Osteoblast (primary cell): ENCODE measurements around the gene RPL36. TPM values are rescaled to one million over a fixed set of nuclear protein-coding genes. Genes with fewer than 3 reads are reported as not detected.

Source experiments
- DNase-seq: peaks from one replicate; pipeline ENCODE4 v3.0.0; 2011; ENCODE audit warnings: low spot score, mixed read lengths; ENCODE audit not compliant: insufficient read length; ENCODE audit errors: missing footprints
- H2AFZ ChIP-seq: 2 replicates; pipeline ENCODE4 v1.6.0; 2011; ENCODE audit warnings: mild to moderate bottlenecking, low read length
- H3K27ac ChIP-seq: 2 replicates; pipeline ENCODE4 v1.5.1; 2011; ENCODE audit warnings: mild to moderate bottlenecking, low read depth, low read length, moderate library complexity
- H3K27me3 ChIP-seq: 2 replicates; pipeline ENCODE4 v1.6.0; 2012; ENCODE audit warnings: mild to moderate bottlenecking, control low read depth, inconsistent platforms, low read length, moderate library complexity; ENCODE audit not compliant: insufficient read depth
- H3K36me3 ChIP-seq: 2 replicates; pipeline ENCODE4 v1.5.1; 2011; ENCODE audit warnings: mild to moderate bottlenecking, low read length, control low read depth, moderate library complexity; ENCODE audit not compliant: insufficient read depth
- H3K4me1 ChIP-seq: 2 replicates; pipeline ENCODE4 v1.5.1; 2011; ENCODE audit warnings: mild to moderate bottlenecking, low read length, control low read depth, moderate library complexity; ENCODE audit not compliant: insufficient read depth
- H3K4me2 ChIP-seq: 2 replicates; pipeline ENCODE4 v1.6.0; 2011; ENCODE audit warnings: mild to moderate bottlenecking, low read length; ENCODE audit not compliant: insufficient read depth
- H3K4me3 ChIP-seq: fragments of 200-600 bp; sonication (generic); 3 replicates; pipeline ENCODE4 v1.5.1; 2012; ENCODE audit warnings: mild to moderate bottlenecking, low read length, inconsistent platforms; ENCODE audit not compliant: insufficient read depth
- H3K79me2 ChIP-seq: 2 replicates; pipeline ENCODE4 v1.6.0; 2012; ENCODE audit warnings: mild to moderate bottlenecking, low read length, control low read depth, inconsistent platforms; ENCODE audit not compliant: insufficient read depth
- H3K9me3 ChIP-seq: 2 replicates; pipeline ENCODE4 v1.5.1; 2011; ENCODE audit warnings: low read depth, low read length, control low read depth
- H4K20me1 ChIP-seq: 2 replicates; pipeline ENCODE4 v1.6.0; 2012; ENCODE audit warnings: mild to moderate bottlenecking, low read length, control low read depth; ENCODE audit not compliant: insufficient read depth
- CTCF ChIP-seq: IDR thresholded peaks from 2 replicates; pipeline ENCODE4 v1.5.1; 2011; ENCODE audit warnings: mild to moderate bottlenecking, low read depth, low read length, moderate library complexity; ENCODE audit errors: extremely low read depth
- total RNA-seq: library from RNA; depleted of rRNA; stranded (reverse); fragments of >200 nt; gene quantifications from 2 replicates; pipeline ENCODE4 v1.2.3, GENCODE V29; 2012

RPL36 gene
- total RNA-seq, 1 donor, result 228 TPM

GRCh38 chr19:5676772-5677105 is 13.4 kb upstream of the RPL36 start:
- Histone ChIP-seq H3K4me3 (no peak overlapping the region), H3K79me2 (peaks cover 12% of the 10 kb centered on the region), H3K27me3 (no peaks in the 10 kb centered on the region), H4K20me1 (no peaks in the 10 kb centered on the region), H3K4me1 (peaks cover 12% of the 10 kb centered on the region), H3K9me3 (no peaks in the 10 kb centered on the region), H3K4me2 (no peak overlapping the region), H2AFZ (no peak overlapping the region), H3K27ac (no peak overlapping the region), H3K36me3 (no peaks in the 10 kb centered on the region)
- no peak for DNase-seq
- TF ChIP-seq CTCF, result no peak

- DNase-seq, result peak; percentile 39
- no peak overlapping the region for H3K4me3 ChIP-seq
- H2AFZ ChIP-seq, result no peak overlapping the region
- peaks cover 12% of the 10 kb centered on the region for H3K79me2 ChIP-seq
- H3K27ac ChIP-seq, result no peak overlapping the region
- H3K4me1 ChIP-seq, result peaks cover 12% of the 10 kb centered on the region
- H3K4me2 ChIP-seq, result no peak overlapping the region
- no peaks in the 10 kb centered on the region for H3K9me3 ChIP-seq
- no peaks in the 10 kb centered on the region for H3K27me3 ChIP-seq
- TF ChIP-seq CTCF, result no peak
- no peaks in the 10 kb centered on the region for H3K36me3 ChIP-seq
- H4K20me1 ChIP-seq, result no peaks in the 10 kb centered on the region
These were observed 13.0 kb upstream of the RPL36 start for GRCh38 chr19:5677136-5677535.

GRCh38 chr19:5677580-5677979 is 12.5 kb upstream of the RPL36 start:
- Histone ChIP-seq H3K9me3 (no peaks in the 10 kb centered on the region), H3K36me3 (no peaks in the 10 kb centered on the region), H2AFZ (no peak overlapping the region), H3K27me3 (no peaks in the 10 kb centered on the region), H3K79me2 (peaks cover 12% of the 10 kb centered on the region), H3K4me1 (peaks cover 12% of the 10 kb centered on the region), H4K20me1 (no peaks in the 10 kb centered on the region), H3K4me3 (no peak overlapping the region), H3K4me2 (no peak overlapping the region), H3K27ac (no peak overlapping the region)
- peak; percentile 68 for DNase-seq
- TF ChIP-seq CTCF, result no peak

- Histone ChIP-seq H3K27ac (no peak overlapping the region), H3K9me3 (no peaks in the 10 kb centered on the region), H4K20me1 (no peaks in the 10 kb centered on the region), H3K79me2 (peaks cover 12% of the 10 kb centered on the region), H3K27me3 (no peaks in the 10 kb centered on the region), H3K4me1 (peaks cover 12% of the 10 kb centered on the region), H3K4me2 (no peak overlapping the region), H3K4me3 (no peak overlapping the region), H3K36me3 (no peaks in the 10 kb centered on the region), H2AFZ (no peak overlapping the region)
- DNase-seq, result no peak
- no peak for TF ChIP-seq CTCF
These were observed 11.9 kb upstream of the RPL36 start for GRCh38 chr19:5678071-5678718.
